NCI-H510A (cell line): ENCODE data around the gene SIL1.
A peak's percentile ranks its signal among the peaks of the same experiment; 100 is the strongest.
"Not testable (repeated sequence)": the region's sequence is repeated elsewhere in the genome, so short reads cannot be mapped to it uniquely, and the experiment has no call there.

Experiments used
- DNase-seq: peaks from one replicate; lab custom pipeline; 2025; lab: John Stamatoyannopoulos, UW

The SIL1 gene

DNA sequence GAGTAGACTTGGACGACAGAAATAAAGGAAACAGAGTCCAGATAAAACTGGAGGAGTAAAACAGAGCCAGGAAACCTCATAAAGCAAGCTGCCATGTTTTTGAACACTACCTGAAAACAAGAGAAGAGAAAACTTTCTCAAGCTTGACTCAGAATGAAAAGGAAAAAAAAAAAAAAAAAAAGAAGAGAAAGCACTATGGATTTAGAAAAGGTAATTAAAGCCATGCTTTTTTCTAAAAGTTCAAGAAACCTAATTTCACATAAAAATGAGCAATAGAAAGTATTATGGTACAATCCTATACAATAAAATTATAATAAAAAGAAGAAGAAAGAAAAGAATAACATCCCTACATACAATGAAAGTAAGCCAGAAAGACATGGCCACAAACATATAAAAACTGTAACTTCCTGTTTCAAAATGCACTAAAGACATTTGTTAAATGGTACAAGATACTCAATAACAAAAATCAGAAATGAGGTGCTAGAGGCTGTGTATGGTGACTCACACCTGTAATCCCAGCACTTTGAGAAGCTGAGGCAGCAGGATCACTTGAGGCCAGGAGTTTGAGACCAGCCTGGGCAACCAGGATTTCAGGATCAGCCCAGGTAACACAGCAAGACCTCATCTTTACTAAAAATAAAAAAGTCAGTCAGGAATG, 129.5 kb downstream of the SIL1 start:
- DNase-seq, result no peak

DNA sequence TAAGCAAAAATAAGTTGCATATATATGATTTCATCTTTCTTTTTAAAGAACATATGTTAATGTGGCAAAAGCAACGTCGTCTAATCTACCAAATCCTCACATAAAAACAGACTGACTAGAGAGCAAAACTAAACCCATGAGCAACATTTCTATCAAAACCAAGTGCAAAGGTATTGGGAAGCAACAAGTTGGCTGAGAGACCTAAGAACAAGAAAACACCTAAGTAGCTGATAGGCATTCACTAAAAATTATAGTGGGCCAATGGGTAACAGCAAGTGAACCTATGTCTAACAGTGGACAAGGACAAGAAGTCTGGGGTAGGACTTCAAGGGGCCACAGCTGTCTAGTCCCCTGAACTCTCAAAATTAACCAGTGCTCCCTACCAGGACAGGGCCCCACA, 130.1 kb downstream of the SIL1 start:
- DNase-seq, result no peak

DNA sequence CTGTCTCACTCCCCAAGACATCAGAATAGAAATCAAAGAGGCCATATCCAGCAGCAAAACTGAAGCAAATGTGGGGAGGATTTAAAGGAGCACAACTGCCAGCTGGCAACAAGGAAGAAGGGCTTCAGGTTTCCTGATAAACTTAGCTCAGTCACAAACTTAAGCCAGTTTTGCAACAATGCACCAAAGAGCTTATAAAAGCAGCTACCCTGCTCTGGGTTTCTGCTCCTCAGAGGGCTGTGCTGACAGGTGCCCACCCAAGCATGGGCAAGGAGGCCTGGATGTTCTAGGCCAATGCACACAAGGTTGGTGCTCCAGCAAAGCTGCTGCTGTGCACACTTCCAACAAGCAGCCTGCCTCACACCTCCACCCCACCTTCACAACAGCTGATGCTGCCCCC, 132.9 kb downstream of the SIL1 start:
- DNase-seq, result no peak

DNA sequence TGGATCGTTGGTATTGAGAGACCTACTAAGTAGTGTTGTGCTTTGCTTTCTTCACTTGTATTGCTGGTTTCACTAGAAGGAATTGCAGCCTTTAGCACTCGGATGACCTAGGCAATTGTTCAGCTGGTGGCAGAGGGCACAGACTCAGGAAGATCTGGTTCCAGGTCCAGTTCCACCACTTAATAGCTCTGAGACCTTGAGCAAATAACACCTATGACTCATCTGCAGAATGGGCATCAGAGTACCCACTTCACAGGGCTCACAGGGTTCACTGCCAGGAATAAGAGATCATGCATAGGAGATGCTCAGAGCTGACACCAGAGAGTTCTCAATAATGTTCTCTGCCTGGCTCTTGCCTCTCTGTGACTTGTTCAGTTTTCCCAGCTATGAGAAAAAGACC, 133.6 kb downstream of the SIL1 start:
- peak; percentile 48 for DNase-seq

DNA sequence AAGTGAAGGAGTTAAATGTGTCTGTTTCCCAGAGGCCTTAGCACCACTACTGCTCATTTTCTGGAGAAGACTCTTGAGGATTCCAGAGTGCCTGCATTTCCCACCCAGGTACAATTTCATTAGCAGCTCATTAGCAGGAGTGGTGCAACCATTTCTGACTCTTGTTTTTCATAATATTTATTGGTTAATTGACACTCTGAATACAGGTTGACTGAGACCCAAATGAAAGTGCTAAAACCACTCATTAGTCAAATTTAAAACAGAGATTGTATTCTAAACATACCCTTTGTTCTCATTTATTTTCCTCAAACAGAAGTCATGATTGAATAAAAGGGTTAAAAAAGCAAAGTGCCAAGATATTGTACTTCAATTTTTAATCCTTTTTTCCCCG, 134.5 kb downstream of the SIL1 start:
- no peak for DNase-seq

DNA sequence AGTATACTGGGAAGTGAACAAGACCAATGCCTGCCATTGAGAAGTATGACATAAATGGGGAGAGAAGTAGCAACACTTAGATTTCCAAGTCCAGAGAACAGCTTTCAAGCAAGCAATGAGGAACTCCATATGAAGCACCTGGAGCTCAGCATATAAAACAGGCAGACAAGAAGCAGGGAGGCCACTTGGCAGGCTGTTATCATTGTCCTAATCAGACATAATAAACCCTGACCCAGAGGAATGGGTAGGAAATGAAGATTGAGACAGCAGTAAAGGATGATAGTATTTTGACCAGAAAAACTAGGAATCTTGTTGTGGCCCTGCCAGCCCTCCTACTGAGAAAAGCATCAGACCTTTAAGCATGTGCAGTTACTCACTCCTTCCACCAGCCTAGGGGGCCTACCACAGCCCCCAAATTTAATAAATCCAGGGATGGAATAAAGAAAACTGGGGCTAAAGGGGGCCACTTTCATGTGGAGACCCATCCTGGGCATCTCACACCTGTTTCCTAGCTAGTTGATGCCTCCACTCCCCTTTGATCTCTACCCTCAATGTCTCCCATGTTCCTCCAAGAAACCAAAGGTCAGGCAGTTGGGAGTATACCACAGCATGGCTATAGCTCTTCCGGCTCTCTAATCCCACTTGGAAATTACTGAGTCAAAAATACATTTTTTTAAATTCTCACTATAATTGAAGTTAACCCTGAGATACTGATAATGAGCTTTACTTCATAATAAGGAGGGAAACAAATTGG, 135.1 kb downstream of the SIL1 start:
- no peak for DNase-seq

DNA sequence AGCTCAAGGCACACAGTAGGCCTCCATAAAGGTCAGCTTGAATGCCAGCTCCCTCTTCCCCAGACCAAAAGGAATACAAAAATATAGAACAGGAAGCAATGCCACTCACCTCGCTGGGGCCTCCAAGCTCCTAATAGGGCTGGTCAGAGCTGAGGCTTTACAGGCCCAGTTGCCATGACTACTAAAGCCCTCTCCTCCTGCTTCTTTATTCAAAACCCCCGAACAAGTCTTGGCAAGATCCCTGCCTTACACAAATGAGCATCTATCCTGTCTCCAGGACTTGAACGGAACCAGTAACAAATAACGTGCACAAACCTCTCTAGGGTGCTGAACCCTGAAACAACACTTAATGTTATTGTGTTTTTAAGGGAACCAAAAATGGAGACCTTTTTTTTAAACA, 136.3 kb downstream of the SIL1 start:
- DNase-seq, result no peak

DNA sequence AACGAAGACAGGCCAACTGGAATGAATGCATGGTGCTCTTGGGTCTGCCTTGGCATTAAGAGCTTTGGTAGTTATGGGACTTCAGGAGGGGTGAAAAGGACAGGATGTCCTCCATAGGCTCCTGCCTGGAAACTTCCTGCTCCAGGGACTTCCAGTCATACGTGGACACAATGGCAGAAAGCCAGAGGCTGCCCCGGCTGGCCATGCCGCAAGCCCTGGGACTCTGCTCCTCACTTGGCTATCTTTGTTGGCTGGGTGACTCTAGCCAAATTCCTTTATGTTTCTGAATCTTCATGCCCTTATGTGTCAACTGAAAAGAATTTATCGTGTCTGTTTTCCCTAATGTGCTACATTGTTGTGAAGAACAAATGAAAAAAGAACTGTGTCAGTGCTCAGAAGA, 136.9 kb downstream of the SIL1 start:
- DNase-seq, result no peak

DNA sequence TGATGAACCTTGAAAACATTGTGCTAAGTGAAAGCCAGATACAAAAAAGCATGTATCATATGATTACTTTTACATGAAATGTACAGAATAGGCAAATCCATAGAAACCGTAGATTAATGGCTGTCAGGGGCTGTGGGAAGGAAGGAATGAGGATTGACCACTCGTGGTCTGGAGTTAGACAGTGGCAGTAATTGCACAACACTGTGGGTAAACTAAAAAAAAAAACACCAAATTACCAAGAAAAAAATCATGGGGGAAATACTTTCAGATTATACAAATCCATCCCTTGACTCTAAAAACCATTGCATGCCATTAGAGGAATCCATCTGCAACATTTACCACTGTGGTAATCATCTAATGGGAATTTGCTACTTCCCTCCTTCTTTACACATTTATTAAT, 140.0 kb downstream of the SIL1 start:
- no peak for DNase-seq

DNA sequence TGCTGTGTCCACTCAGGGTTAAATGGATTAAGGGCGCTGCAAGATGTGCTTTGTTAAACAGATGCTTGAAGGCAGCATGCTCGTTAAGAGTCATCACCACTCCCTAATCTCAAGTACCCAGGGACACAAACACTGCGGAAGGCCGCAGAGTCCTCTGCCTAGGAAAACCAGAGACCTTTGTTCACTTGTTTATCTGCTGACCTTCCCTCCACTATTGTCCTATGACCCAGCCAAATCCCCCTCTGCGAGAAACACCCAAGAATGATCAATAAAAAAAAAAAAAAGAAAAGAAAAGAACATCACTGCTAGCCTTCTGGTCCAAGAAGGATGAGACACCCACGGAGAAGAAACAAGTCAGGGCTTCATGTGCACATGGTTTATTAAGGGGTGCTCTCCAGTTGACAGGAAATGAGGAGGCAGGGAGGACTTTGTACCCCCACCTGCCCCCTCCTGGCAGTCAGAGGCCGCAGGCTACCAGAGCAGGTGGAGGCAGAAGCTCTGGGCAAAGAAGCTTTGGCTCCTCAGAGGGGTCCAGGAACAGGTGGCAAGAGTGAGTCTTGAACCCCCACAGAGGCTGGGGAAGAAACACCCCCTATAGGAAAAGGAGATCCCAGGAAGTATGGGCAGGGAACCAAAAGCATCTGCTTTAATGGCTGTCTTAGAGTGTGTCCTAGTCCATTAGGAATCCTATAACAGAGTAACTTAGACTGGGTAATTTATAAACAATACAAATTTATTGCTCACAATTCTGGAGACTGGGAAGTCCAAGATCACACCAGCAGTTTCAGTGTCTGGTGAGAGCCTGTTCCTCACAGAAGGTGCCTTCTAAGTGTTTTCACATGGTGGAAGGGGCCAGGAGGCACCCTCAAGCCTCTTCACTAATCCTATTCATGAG, 140.9 kb downstream of the SIL1 start:
- DNase-seq, result not testable (repeated sequence)

DNA sequence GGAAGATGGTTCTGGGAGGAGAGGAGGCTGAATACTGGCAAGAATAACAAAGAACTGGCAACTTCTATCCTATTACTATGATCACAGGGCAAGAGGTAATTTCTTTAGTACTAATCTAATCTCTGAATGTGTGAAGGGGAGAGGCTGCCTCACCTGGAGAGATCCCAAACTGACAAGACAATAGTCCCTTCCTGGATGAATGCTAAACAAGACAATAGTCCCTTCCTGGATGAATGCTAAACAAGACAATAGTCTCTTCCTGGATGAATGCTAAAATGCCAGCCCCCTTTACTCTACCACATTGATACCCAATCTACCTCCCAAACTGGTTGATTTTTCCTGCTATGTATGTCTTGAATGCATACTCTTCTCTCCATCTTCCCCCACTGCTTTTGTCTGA, 145.2 kb downstream of the SIL1 start:
- no peak for DNase-seq

DNA sequence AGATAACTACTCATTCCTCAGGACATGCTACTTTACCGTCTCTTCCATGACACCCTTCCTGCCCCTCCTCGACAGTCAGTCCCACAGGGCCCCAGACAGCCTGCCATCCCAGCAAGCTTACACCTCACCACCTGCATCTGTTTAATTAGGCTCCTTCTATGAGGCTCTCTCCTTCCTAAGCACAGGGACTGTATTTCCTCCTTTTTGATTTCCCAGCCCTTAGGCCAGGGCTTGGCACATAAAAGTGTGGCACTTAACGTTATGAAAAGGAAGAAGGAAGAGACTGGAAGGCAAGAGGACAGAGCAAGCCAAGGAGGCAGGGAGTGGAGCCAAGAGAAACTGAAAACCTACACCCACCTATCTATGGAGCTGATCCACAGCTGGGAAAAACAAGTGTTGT, 146.8 kb downstream of the SIL1 start:
- no peak for DNase-seq

DNA sequence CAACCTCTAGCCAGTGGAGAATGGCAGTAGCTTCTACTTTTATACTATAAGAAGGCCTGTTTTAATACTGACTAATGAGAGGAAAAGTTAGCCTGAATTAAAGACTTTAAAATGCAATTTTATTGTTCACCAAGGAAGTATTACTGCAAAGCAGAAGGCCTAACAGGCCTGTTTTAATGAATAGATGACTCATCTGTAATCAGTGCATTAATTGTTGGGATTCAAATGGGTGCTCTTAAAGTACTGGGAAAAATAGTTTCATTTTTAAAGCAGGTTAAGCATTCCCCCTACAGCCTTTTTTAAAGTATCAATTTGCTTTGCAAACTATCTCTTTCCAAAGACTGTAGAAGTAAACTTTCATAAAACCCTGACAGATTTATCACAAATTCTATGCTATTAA, 147.7 kb downstream of the SIL1 start:
- no peak for DNase-seq

DNA sequence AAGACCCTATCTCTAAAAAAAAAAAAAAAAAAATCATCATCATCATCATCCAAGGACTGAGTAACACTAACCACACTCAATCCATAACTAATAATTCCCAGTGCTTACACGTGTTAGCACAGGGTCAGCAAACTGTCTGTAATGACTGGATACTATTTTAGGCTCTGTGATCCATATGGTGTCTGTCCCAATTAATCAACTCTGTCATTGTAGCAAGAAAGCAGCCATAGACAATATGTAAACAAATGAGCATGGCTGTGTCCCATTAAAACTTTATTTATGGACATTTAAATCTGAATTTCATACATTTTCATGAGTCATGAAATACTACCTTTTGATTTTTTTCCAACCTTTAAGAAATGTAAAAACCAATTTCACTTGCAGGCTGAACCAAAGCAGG, 148.4 kb downstream of the SIL1 start:
- no peak for DNase-seq

DNA sequence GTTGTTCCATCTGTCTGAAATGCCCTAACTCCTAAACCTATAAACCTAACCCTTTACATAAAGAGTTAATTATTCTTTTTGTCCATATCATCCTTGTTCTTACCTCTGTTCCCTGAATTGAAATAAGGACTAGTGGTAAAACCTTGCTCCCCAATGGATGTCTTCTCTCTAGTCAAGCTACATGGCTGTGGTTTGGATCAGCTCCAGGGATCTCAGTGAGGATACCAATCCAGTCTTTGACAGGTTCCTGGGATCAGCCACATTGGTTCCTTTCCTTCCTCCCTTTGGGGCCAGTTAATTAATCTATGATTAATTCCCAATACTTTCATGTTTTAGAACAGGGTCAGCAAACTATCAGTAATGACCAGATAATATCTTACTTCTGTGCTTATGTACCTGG, 151.6 kb downstream of the SIL1 start:
- no peak for DNase-seq

DNA sequence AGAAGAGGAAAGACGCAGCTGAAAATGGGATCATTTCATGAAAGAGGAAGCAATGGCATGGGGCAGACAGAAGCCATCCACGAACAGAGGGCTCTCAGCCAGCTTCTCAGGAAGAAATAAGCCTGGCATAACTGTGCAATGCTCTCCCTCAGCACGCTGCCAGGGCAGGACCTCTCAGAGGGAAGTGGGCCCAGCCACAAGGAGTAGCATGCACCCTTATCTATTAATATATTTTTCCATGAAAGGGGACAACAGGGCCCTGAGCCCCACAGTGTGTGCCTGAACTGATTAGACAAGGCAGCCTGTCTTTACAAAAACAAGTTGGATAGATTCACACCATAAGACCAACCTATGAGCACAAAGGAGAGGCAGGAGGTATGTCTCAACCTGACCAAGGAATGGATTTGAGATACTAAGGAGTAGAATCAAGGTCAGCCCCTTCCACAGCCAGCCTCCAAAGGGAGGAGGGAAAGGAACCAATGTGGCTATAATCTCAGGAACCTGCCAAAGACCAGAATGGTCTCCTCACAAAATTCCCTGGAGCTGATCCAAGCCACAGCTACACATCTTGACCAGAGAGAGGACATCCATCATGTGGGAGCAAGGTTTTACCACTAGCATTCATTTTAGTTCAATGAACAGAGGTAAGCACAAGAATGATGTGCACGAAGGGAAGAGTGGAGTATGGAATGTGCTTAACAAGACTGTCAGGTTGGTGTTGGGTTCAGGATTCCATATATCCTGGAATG, 154.8 kb downstream of the SIL1 start:
- no peak for DNase-seq

DNA sequence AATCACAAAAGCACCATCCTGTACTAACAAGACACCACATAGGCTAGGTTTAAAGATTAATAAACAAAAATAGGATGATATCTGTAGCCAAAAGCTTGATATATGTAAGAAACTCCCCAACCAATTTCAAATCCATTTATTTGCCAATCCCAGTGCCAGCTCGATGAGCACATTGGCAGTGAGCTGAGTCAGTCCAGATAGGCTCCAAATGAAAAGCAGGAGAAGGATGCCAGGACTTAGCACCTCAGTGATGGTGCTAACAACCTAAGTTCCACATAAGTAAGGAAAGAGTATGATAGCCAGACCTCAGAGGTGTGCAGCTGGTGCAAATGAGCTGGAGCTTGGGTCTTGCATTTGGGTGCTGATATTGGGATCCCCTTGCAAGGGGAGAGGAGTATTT, 158.1 kb downstream of the SIL1 start:
- DNase-seq, result no peak

DNA sequence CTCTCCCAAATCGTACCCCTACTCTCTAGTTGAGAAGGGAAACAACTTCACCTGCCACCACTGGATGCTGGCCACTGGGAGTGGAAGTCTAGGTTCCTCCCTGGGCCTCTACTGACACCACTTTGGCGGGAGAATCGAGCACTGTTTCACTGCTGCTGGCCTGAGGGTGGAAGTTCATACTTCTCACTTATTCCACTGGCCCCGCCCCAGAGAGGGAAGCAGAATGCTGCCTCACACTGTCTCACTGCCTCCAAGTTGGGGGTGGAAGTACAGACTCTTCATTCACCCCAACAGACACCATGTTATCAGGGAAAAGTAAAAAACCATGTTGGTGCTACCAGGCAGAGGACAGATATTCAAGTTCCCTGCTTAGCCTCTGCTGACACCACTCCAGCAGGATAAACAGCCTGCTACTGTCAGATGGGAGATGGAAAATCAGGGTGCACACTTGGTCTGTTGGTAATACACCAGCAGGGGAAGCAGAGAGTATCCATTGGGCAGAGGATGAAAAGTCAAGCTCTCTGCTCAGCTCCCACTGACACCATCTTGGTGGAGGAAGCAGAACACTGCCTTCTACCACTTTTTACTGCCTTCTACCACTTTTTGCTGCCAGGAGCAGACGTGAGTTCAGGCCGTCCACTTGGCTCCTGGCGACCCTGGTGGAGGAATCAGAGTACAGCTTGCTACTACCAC, 159.4 kb downstream of the SIL1 start:
- DNase-seq, result no peak

DNA sequence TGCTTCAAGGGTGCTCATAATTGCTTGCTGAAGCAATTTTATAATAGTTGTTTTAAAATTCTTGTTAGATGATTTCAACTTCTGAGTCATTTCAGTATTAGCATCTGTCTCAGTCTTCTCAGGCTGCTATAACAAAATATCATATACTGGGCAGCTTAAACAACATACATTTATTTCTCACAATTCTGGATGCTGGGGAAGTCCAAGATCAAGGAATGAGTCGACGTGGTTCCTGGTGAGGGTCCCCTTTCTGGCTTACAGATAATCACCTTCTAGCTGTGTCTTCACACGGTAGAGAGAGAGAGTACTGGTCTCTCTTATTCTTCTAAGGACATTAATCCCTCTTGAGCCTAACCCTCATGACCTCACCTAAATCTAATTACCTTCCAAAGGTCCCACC, 160.4 kb downstream of the SIL1 start:
- no peak for DNase-seq

DNA sequence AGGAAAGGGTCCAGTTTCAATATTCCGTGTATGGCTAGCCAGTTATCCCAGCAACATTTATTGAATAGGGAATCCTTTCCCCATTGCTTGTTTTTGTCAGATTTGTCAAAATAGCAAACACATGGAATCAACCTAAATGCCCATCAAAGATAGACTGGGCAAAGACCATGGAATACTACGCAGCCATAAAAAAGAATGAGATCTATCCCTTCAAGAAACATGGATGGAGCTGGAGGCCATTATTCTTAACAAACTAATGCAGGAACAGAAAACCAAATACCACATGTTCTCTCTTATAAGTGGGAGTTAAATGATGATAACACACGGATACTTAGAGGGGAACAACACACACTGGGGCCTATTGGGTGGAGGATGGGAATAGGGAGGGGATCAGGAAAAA, 161.8 kb downstream of the SIL1 start:
- DNase-seq, result not testable (repeated sequence)

DNA sequence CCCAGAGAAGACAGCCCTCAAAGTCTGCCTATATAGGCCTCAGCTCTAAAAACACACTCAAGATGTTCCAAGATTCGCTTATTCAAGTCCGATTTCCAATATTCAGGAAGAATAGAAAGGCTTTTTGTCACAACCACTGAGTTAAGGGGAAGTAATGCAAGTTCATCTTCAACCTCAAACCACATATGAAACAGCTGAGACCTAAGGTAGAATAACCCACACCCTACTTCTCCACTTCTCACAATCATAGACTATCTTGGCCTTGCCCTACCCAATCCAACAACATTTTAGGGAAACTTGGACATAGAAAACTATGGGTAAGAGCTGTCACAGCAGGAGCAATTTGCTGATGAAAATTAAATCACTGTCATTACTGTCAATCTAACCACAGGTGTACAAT, 171.0 kb downstream of the SIL1 start:
- no peak for DNase-seq

DNA sequence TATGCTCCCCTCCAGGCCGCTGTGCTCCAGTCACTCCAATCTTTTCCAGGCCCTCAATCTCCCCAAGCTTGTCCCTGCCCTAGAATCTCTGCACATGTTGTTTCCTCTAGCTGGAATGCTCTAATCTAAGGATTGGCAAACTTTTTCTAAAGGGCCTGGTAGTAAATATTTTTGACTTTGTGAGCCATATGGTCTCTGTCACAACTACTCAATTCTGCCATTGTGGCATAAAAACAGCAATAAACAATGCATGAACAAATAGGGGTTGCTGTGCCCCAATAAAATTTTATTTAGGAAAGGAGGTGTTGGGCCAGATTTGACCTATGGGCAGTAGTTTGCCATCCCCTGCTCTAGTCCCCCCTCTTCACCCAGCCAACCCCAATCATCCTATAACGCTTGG, 172.5 kb downstream of the SIL1 start:
- no peak for DNase-seq
